ENCODE results near the gene DIS3L2.

Gene DIS3L2

GRCh38 chr2:231957913-231958763 lies 3.4 kb upstream of the DIS3L2 start:
- DNase-seq = no peak
- peaks cover 10 to 15% of the 10 kb centered on the region in 2 donors for H3K27me3 Mint-ChIP-seq
- no peak overlapping the region for H3K27ac Mint-ChIP-seq
- peaks cover 5 to 27% of the 10 kb centered on the region in 2 donors for H3K4me1 Mint-ChIP-seq
- H3K36me3 Mint-ChIP-seq = peaks cover 5 to 7% of the 10 kb centered on the region in 2 donors
- H3K9me3 Mint-ChIP-seq = no peaks in the 10 kb centered on the region
- H3K4me3 Mint-ChIP-seq = no peak overlapping the region
- no peak for ATAC-seq (replicated peaks)

GRCh38 chr2:231960810-231961348 lies 634 bp upstream of the DIS3L2 start:
- H3K4me1 Mint-ChIP-seq = peaks cover 15 to 51% of the 10 kb centered on the region in 2 donors
- peak overlapping the region; percentile 89 for H3K27ac Mint-ChIP-seq
- H3K9me3 Mint-ChIP-seq = no peaks in the 10 kb centered on the region
- ATAC-seq (replicated peaks) (peak; percentile 56 to 61), DNase-seq (no peak)
- peak overlapping the region; percentile 86 to 87 for H3K4me3 Mint-ChIP-seq
- H3K36me3 Mint-ChIP-seq = peaks cover 5 to 7% of the 10 kb centered on the region in 2 donors
- H3K27me3 Mint-ChIP-seq = peaks cover 5 to 7% of the 10 kb centered on the region in 2 donors

GRCh38 chr2:231965102-231965501 lies 3.6 kb downstream of the DIS3L2 start:
- Mint-ChIP-seq H3K27me3 (no peaks in the 10 kb centered on the region), H3K4me3 (no peak overlapping the region), H3K36me3 (peaks cover 12 to 24% of the 10 kb centered on the region in 2 donors), H3K9me3 (peaks cover 2 to 4% of the 10 kb centered on the region in 2 donors), H3K4me1 (peaks cover 20 to 59% of the 10 kb centered on the region in 2 donors), H3K27ac (no peak overlapping the region)
- no peak for ATAC-seq (replicated peaks)
- no peak for DNase-seq

GRCh38 chr2:231966886-231967285 lies 5.4 kb downstream of the DIS3L2 start:
- ATAC-seq (replicated peaks) = no peak
- peaks cover 15 to 50% of the 10 kb centered on the region in 2 donors for H3K4me1 Mint-ChIP-seq
- no peak for DNase-seq
- H3K27me3 Mint-ChIP-seq = no peaks in the 10 kb centered on the region
- H3K9me3 Mint-ChIP-seq = peaks cover 2 to 4% of the 10 kb centered on the region in 2 donors
- peaks cover 13 to 20% of the 10 kb centered on the region in 2 donors for H3K36me3 Mint-ChIP-seq
- H3K27ac Mint-ChIP-seq = no peak overlapping the region
- no peak overlapping the region for H3K4me3 Mint-ChIP-seq

GRCh38 chr2:231968820-231969219 lies 7.3 kb downstream of the DIS3L2 start:
- Mint-ChIP-seq H3K27me3 (no peaks in the 10 kb centered on the region), H3K27ac (no peak overlapping the region), H3K36me3 (peaks cover 15 to 25% of the 10 kb centered on the region in 2 donors), H3K4me3 (no peak overlapping the region), H3K9me3 (peaks cover 2 to 4% of the 10 kb centered on the region in 2 donors), H3K4me1 (peaks cover 11 to 31% of the 10 kb centered on the region in 2 donors)
- no peak for ATAC-seq (replicated peaks)
- no peak for DNase-seq

GRCh38 chr2:231970461-231970860 lies 8.9 kb downstream of the DIS3L2 start:
- no peak overlapping the region for H3K4me3 Mint-ChIP-seq
- H3K36me3 Mint-ChIP-seq = peaks cover 15 to 25% of the 10 kb centered on the region in 2 donors
- ATAC-seq (replicated peaks) (no peak), DNase-seq (no peak)
- peaks cover 2 to 4% of the 10 kb centered on the region in 2 donors for H3K9me3 Mint-ChIP-seq
- H3K27ac Mint-ChIP-seq = no peak overlapping the region
- peaks cover 6 to 21% of the 10 kb centered on the region in 2 donors for H3K4me1 Mint-ChIP-seq
- no peaks in the 10 kb centered on the region for H3K27me3 Mint-ChIP-seq

GRCh38 chr2:231975001-231975400 lies 13.5 kb downstream of the DIS3L2 start:
- no peaks in the 10 kb centered on the region for H3K27me3 Mint-ChIP-seq
- DNase-seq (no peak), ATAC-seq (replicated peaks) (no peak)
- peaks cover 1 to 13% of the 10 kb centered on the region in 2 donors for H3K4me1 Mint-ChIP-seq
- H3K27ac Mint-ChIP-seq = no peak overlapping the region
- H3K4me3 Mint-ChIP-seq = no peak overlapping the region
- peaks cover 13 to 14% of the 10 kb centered on the region in 2 donors for H3K36me3 Mint-ChIP-seq
- H3K9me3 Mint-ChIP-seq = no peaks in the 10 kb centered on the region

- H3K27me3 Mint-ChIP-seq = no peaks in the 10 kb centered on the region
- ATAC-seq (replicated peaks) (no peak), DNase-seq (no peak)
- no peak overlapping the region for H3K27ac Mint-ChIP-seq
- peaks cover 1 to 18% of the 10 kb centered on the region in 2 donors for H3K4me1 Mint-ChIP-seq
- H3K36me3 Mint-ChIP-seq = peaks cover 9 to 13% of the 10 kb centered on the region in 2 donors
- no peak overlapping the region for H3K4me3 Mint-ChIP-seq
- H3K9me3 Mint-ChIP-seq = no peaks in the 10 kb centered on the region
These were observed 15.9 kb downstream of the DIS3L2 start for GRCh38 chr2:231977430-231977829.

- H3K36me3 Mint-ChIP-seq = peaks cover 13 to 25% of the 10 kb centered on the region in 2 donors
- H3K4me3 Mint-ChIP-seq = no peak overlapping the region
- no peak for DNase-seq
- no peak overlapping the region for H3K27ac Mint-ChIP-seq
- H3K9me3 Mint-ChIP-seq = peaks cover 0 to 1% of the 10 kb centered on the region in 2 donors
- H3K4me1 Mint-ChIP-seq = peaks cover 12 to 25% of the 10 kb centered on the region in 2 donors
- ATAC-seq (replicated peaks) = no peak
- H3K27me3 Mint-ChIP-seq = no peaks in the 10 kb centered on the region
These were observed 23.5 kb downstream of the DIS3L2 start for GRCh38 chr2:231984992-231985391.

- Mint-ChIP-seq H3K4me3 (no peak overlapping the region), H3K27me3 (no peaks in the 10 kb centered on the region), H3K9me3 (peaks cover 0 to 1% of the 10 kb centered on the region in 2 donors), H3K27ac (no peak overlapping the region), H3K4me1 (peaks cover 12 to 20% of the 10 kb centered on the region in 2 donors), H3K36me3 (peaks cover 13 to 25% of the 10 kb centered on the region in 2 donors)
- DNase-seq (no peak), ATAC-seq (replicated peaks) (no peak)
These were observed 24.3 kb downstream of the DIS3L2 start for GRCh38 chr2:231985823-231986261.

GRCh38 chr2:231987124-231987727 lies 25.7 kb downstream of the DIS3L2 start:
- H3K4me1 Mint-ChIP-seq = peaks cover 16 to 27% of the 10 kb centered on the region in 2 donors
- H3K4me3 Mint-ChIP-seq = no peak overlapping the region

GRCh38 chr2:231988179-231988866 lies 26.8 kb downstream of the DIS3L2 start:
- ATAC-seq (replicated peaks) (no peak), DNase-seq (no peak)
- H3K9me3 Mint-ChIP-seq = peaks cover 0 to 1% of the 10 kb centered on the region in 2 donors
- H3K27ac Mint-ChIP-seq = no peak overlapping the region
- H3K4me3 Mint-ChIP-seq = no peak overlapping the region
- H3K27me3 Mint-ChIP-seq = no peaks in the 10 kb centered on the region
- H3K4me1 Mint-ChIP-seq = peaks cover 21 to 35% of the 10 kb centered on the region in 2 donors
- peaks cover 17 to 24% of the 10 kb centered on the region in 2 donors for H3K36me3 Mint-ChIP-seq

More at GRCh38 chr2:231987124-231987727, 25.7 kb downstream of the DIS3L2 start:
- ATAC-seq (replicated peaks) (no peak), DNase-seq (no peak)
- Mint-ChIP-seq H3K9me3 (peaks cover 0 to 1% of the 10 kb centered on the region in 2 donors), H3K27me3 (no peaks in the 10 kb centered on the region), H3K27ac (no peak overlapping the region), H3K36me3 (peaks cover 13 to 30% of the 10 kb centered on the region in 2 donors)

- Mint-ChIP-seq H3K4me3 (no peak overlapping the region), H3K27ac (no peak overlapping the region), H3K36me3 (peaks cover 9 to 12% of the 10 kb centered on the region in 2 donors), H3K27me3 (no peaks in the 10 kb centered on the region), H3K4me1 (peaks cover 23 to 51% of the 10 kb centered on the region in 2 donors), H3K9me3 (no peaks in the 10 kb centered on the region)
- DNase-seq = no peak
- no peak for ATAC-seq (replicated peaks)
These were observed 30.2 kb downstream of the DIS3L2 start for GRCh38 chr2:231991664-231992063.

GRCh38 chr2:231992888-231993287 lies 31.4 kb downstream of the DIS3L2 start:
- no peaks in the 10 kb centered on the region for H3K27me3 Mint-ChIP-seq
- no peak overlapping the region for H3K4me3 Mint-ChIP-seq
- no peaks in the 10 kb centered on the region for H3K9me3 Mint-ChIP-seq
- H3K27ac Mint-ChIP-seq = no peak overlapping the region
- peaks cover 28 to 52% of the 10 kb centered on the region in 2 donors for H3K4me1 Mint-ChIP-seq
- ATAC-seq (replicated peaks) = no peak
- peaks cover 11 to 15% of the 10 kb centered on the region in 2 donors for H3K36me3 Mint-ChIP-seq
- no peak for DNase-seq
